ENCODE results near the gene SH3GLB1.

The SH3GLB1 gene

GRCh38 chr1:86733340-86733739, 29.0 kb downstream of the SH3GLB1 start:
- DNase-seq (ENCODE audit: low read depth in 2 of 2), result no peak

DNA sequence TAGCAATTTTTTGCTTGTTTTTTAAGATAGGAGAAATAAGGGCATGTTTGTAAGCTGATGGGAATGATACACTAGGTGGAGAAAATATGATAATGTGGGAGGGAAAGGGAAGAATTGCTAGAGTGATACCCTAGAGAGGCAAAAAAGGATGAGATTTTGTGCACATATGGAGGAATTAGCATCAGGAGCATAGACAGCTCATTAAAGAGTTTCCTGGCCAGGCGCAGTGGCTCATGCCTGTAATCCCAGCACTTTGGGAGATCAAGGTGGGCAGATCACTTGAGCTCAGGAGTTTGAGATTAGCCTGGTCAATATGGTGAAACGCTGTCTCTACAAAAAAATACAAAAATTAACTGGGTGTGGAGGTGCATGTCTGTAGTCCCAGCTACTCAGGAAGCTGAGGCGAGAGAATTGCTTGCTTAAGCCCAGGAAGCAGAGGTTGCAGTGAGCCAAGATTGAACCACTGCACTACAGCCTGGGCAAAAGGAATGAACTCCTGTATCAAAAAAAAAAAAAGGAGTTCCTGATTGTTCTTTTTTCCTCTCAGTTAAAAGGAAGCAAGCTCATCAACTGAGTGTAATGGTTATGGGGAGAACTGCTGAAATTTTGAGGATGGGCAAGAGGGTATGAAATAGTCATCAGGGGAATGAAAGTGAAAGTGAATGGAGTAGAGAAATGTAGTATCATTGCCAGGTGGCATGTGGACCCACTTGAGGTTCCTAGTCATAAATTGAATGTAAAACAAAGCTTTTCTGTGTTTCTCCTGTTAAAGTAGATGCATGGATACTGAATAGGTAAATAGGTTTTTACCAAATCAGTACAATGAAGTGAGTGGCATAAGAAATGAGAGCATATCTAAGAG, 35.5 kb downstream of the SH3GLB1 start:
- no peak for DNase-seq (ENCODE audit: low read depth in 2 of 2)

GRCh38 chr1:86741947-86742572, 37.7 kb downstream of the SH3GLB1 start:
- DNase-seq (ENCODE audit: low read depth in 2 of 2), result peak in 1 of 2 donors; percentile 20

GRCh38 chr1:86747304-86747703, 42.9 kb downstream of the SH3GLB1 start:
- DNase-seq (ENCODE audit: low read depth in 2 of 2), result no peak

GRCh38 chr1:86748622-86749373, 44.4 kb downstream of the SH3GLB1 start:
- DNase-seq (ENCODE audit: low read depth in 2 of 2), result no peak

DNA sequence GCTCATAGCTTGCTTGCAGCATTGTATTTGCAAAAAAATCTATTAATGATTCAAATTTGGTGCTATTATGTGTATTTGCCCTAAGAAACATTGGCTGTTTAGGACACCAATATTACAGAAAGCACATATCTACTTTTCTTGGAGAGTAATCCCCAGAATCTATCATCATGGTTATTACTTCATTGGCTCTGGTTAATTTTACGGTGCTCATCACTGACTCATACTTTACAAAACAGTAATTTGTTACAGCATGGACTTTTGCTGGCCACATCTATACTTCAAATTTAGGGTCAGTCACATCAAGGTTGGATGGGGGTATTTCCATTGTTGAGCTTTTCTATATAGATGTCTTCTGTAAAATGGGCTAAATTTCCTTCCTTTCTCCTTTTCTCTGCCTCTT, 45.7 kb downstream of the SH3GLB1 start:
- no peak for DNase-seq (ENCODE audit: low read depth in 2 of 2)

DNA sequence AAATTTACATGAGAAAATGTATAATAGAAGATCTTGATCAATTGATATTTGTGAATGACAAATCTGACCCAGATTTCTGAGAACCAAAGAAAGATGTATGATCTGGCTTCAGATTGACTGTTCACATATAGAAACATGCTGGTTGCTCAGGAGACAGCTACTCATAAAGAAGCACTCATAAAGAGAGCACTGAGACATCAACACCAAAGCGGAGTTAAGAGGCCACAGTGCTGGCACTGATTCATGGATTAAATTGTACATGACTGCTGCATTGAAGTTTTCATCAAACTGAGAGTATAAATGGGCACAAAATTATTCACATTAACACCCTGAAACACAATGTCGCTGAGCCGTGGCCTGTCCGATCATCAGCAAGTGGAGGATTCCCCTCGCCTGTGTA, 46.2 kb downstream of the SH3GLB1 start:
- no peak for DNase-seq (ENCODE audit: low read depth in 2 of 2)

DNA sequence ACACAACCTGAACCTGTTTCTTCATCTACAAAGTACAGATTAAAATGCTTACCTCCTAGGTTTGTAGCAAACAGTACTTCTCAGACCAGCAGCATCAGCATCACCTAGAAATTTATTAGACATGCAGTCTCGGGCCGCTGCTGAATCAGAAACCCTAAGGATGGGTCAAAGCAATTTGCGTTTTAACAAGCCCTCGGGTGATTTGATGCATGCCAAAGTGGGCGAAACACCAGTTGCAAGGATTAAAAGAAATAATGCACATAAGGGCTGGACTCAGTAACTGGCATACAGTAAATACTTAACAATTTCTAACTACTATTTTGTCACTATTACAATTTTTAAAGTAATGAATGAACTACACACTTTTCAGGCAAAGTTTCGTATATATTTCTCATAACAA, 47.5 kb downstream of the SH3GLB1 start:
- no peak for DNase-seq (ENCODE audit: low read depth in 2 of 2)

GRCh38 chr1:86753700-86754099, 49.3 kb downstream of the SH3GLB1 start:
- no peak for DNase-seq (ENCODE audit: low read depth in 2 of 2)

DNA sequence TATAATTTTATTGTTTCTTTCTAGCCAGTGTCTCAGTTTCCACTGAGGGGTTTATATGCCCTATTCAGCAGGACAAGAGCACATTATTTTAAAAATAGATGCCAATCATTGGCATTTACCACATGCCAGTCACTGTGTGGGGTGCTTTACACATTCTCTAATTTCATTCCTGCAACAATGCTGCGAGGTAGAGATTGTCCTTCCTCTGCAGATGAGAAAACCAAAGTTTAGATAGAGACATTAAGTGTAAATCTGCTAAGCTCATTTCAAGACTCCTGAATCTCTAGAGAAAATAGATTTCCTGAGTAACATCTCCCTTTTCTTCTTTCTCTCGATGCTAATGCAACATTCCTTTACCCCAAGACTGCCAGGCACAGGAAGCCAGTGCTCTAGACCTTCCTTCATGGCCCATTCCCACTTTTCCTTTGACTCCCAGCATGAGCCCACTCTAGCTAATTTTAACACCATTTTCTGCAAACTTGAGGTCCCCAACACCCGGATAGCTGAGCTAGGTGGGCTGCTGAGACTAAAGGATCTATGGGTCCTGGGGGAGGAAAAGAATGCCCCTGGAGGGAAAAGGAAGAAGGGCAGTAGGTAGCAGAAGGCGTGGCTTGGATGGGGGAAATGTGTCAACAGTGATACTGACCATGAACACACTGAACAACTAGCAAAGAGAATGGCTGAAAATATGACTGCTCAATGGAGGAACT, 50.0 kb downstream of the SH3GLB1 start:
- no peak for DNase-seq (ENCODE audit: low read depth in 2 of 2)

DNA sequence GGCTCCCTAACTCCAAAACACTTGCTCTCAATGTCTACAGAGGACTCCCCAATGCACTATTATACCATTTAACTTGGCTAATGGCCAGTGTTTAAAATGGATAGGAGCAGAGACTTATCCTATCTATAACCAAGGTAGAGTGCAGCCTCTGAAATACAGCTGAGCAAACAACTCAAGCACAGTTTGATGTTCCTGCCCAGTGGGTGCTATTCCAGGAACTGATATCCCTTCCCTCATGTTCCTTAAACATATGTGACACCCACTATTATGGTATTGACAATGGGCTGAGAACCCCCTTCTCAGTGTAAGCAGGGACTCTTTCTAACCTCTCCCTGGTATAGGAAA, 51.7 kb downstream of the SH3GLB1 start:
- no peak for DNase-seq (ENCODE audit: low read depth in 2 of 2)

GRCh38 chr1:86757272-86757984, 53.1 kb downstream of the SH3GLB1 start:
- DNase-seq (ENCODE audit: low read depth in 2 of 2), result no peak

GRCh38 chr1:86758570-86758969, 54.2 kb downstream of the SH3GLB1 start:
- no peak for DNase-seq (ENCODE audit: low read depth in 2 of 2)

GRCh38 chr1:86760199-86760598, 55.8 kb downstream of the SH3GLB1 start:
- no peak for DNase-seq (ENCODE audit: low read depth in 2 of 2)

GRCh38 chr1:86762336-86762735, 58.0 kb downstream of the SH3GLB1 start:
- no peak for DNase-seq (ENCODE audit: low read depth in 2 of 2)

DNA sequence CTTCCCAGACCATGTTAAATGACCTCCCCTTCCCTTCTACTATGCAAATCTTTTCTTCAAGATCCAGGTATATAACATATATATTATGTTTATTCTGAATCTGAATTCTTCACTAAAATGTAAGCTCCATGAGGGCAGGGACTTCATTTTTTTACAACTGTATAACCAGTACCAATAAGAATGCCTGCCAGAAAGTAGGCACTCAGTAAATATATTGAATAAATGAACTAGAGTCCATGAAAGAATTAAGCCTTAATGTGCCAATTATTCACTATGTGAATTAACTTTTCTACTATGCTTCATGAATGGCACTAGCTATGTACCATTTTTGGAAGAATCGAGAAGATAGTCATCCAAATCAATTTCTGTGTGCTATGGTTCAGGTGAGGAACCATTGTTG, 60.1 kb downstream of the SH3GLB1 start:
- DNase-seq (ENCODE audit: low read depth in 2 of 2), result no peak

- DNase-seq (ENCODE audit: low read depth in 2 of 2), result no peak
These were observed 60.7 kb downstream of the SH3GLB1 start for GRCh38 chr1:86765073-86765472.

- no peak for DNase-seq (ENCODE audit: low read depth in 2 of 2)
These were observed 61.3 kb downstream of the SH3GLB1 start for GRCh38 chr1:86765674-86766073.

DNA sequence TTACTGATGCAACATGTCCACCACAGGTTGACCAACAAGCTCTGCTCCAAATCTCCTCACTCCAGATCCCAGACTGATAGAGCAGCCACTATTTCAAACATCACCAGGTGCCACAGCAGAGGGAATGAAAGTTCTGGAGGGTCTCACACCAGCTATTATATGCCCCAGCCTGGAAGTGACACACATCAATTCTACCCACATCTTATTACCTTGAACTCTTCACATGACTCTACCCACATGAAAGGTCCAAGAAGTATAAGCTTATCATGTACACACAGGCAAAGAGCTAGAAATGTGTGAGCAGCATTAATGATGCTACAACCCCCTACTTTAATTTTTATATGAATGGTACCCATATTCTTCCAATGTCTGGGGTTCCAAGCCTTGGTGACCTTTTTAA, 64.2 kb downstream of the SH3GLB1 start:
- DNase-seq (ENCODE audit: low read depth in 2 of 2), result no peak

DNA sequence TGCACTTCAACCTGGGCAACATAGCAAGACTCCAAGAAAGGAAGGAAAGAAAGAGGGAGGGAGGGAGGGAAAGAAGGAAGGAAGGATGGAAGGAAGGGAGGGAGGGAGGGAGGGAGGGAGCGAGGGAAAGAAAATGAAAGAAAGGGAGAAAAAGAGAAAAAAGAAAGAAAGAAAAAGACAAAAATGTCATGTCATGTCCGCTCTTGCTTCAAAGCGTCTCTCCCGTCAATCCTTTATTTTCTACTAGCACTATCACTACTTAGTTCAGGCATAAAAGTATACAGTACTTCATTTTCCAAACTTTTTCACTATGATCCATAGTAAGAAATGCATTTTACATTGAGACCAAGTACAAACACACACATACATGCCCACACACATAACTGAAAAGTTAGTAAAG, 64.7 kb downstream of the SH3GLB1 start:
- no peak for DNase-seq (ENCODE audit: low read depth in 2 of 2)
